Neural crest cell (in vitro differentiated cells): Measurements from ENCODE around the gene SMPDL3B. TPM values are rescaled to one million over a fixed set of nuclear protein-coding genes. Genes with fewer than 3 reads are reported as not detected.

Experiments
- DNase-seq: peaks from one replicate; pipeline ENCODE4 v3.0.0; 2021; ENCODE audit warnings: low read depth, mixed read lengths, low spot score
- H3K27ac Mint-ChIP-seq: one replicate; pipeline ENCODE4 v1.8.0; 2021; ENCODE audit warnings: mild to moderate bottlenecking, mixed read lengths; ENCODE audit not compliant: unreplicated experiment
- H3K27me3 Mint-ChIP-seq: 2 replicates; pipeline ENCODE4 v1.8.0; 2021; ENCODE audit warnings: low read depth, mild to moderate bottlenecking, mixed read lengths
- H3K36me3 Mint-ChIP-seq: 2 replicates; pipeline ENCODE4 v1.8.0; 2021; ENCODE audit warnings: low read depth, mild to moderate bottlenecking, mixed read lengths
- H3K4me1 Mint-ChIP-seq: 2 replicates; pipeline ENCODE4 v1.8.0; 2021; ENCODE audit warnings: mixed read lengths
- H3K4me3 Mint-ChIP-seq: one replicate; pipeline ENCODE4 v1.8.0; 2021; ENCODE audit warnings: mild to moderate bottlenecking, mixed read lengths
- H3K9me3 Mint-ChIP-seq: 2 replicates; pipeline ENCODE4 v1.8.0; 2021; ENCODE audit warnings: mixed read lengths
- CTCF ChIP-seq: fragments of 200-600 bp; sonication (generic); conservative IDR thresholded peaks from 2 replicates; pipeline ENCODE4 v1.5.0; 2021; ENCODE audit warnings: antibody characterized with exemption, mild to moderate bottlenecking
- total RNA-seq: library from RNA; stranded (reverse); gene quantifications from 2 replicates; pipeline ENCODE4 v1.2.1, GENCODE V29; 2021

Gene SMPDL3B
- total RNA-seq, 1 donor from 2014 or later = not detected

- H3K4me1 Mint-ChIP-seq = peaks cover 2% of the 10 kb centered on the region
Measured at GRCh38 chr1:27952147-27952546, 17.3 kb downstream of the SMPDL3B start.

GRCh38 chr1:27954186-27954585, 19.4 kb downstream of the SMPDL3B start:
- DNase-seq = no peak
- TF ChIP-seq CTCF = no peak
- H3K36me3 Mint-ChIP-seq = no peaks in the 10 kb centered on the region
- no peak overlapping the region for H3K27ac Mint-ChIP-seq
- peaks cover 14% of the 10 kb centered on the region for H3K27me3 Mint-ChIP-seq
- H3K4me1 Mint-ChIP-seq = peaks cover 7% of the 10 kb centered on the region
- H3K9me3 Mint-ChIP-seq = no peaks in the 10 kb centered on the region
- no peak overlapping the region for H3K4me3 Mint-ChIP-seq

More at GRCh38 chr1:27952147-27952546, 17.3 kb downstream of the SMPDL3B start:
- H3K27ac Mint-ChIP-seq = no peak overlapping the region
- H3K27me3 Mint-ChIP-seq = peaks cover 14% of the 10 kb centered on the region
- TF ChIP-seq CTCF = no peak
- H3K36me3 Mint-ChIP-seq = no peaks in the 10 kb centered on the region
- no peaks in the 10 kb centered on the region for H3K9me3 Mint-ChIP-seq
- no peak for DNase-seq
- no peak overlapping the region for H3K4me3 Mint-ChIP-seq

- H3K27me3 Mint-ChIP-seq = peaks cover 14% of the 10 kb centered on the region
- no peak overlapping the region for H3K27ac Mint-ChIP-seq
- H3K9me3 Mint-ChIP-seq = no peaks in the 10 kb centered on the region
- peaks cover 11% of the 10 kb centered on the region for H3K4me1 Mint-ChIP-seq
- no peak for TF ChIP-seq CTCF
- H3K36me3 Mint-ChIP-seq = no peaks in the 10 kb centered on the region
- H3K4me3 Mint-ChIP-seq = no peak overlapping the region
- DNase-seq = no peak
Measured at GRCh38 chr1:27955076-27955475, 20.3 kb downstream of the SMPDL3B start.

GRCh38 chr1:27956761-27957160, 22.0 kb downstream of the SMPDL3B start:
- Mint-ChIP-seq H3K4me3 (peak overlapping the region; percentile 65), H3K27ac (no peak overlapping the region), H3K27me3 (peaks cover 14% of the 10 kb centered on the region)

GRCh38 chr1:27957655-27958054, 22.9 kb downstream of the SMPDL3B start:
- Mint-ChIP-seq H3K4me3 (no peak overlapping the region), H3K36me3 (no peaks in the 10 kb centered on the region), H3K27me3 (peaks cover 14% of the 10 kb centered on the region), H3K4me1 (peaks cover 25% of the 10 kb centered on the region), H3K9me3 (no peaks in the 10 kb centered on the region), H3K27ac (no peak overlapping the region)
- DNase-seq = no peak
- no peak for TF ChIP-seq CTCF

More at GRCh38 chr1:27956761-27957160, 22.0 kb downstream of the SMPDL3B start:
- Mint-ChIP-seq H3K36me3 (no peaks in the 10 kb centered on the region), H3K9me3 (no peaks in the 10 kb centered on the region), H3K4me1 (peaks cover 22% of the 10 kb centered on the region)
- DNase-seq = no peak
- TF ChIP-seq CTCF = no peak

GRCh38 chr1:27958513-27958912, 23.7 kb downstream of the SMPDL3B start:
- no peak overlapping the region for H3K27ac Mint-ChIP-seq
- H3K36me3 Mint-ChIP-seq = no peaks in the 10 kb centered on the region
- H3K27me3 Mint-ChIP-seq = peaks cover 11% of the 10 kb centered on the region
- H3K4me3 Mint-ChIP-seq = no peak overlapping the region
- H3K9me3 Mint-ChIP-seq = no peaks in the 10 kb centered on the region
- no peak for DNase-seq
- H3K4me1 Mint-ChIP-seq = peaks cover 25% of the 10 kb centered on the region
- TF ChIP-seq CTCF = no peak
